HS-27A (cell line): ENCODE data around the gene IQCE.

Source experiments
- DNase-seq: peaks from one replicate; pipeline ENCODE4 v3.0.0-alpha.2; 2012; ENCODE audit warnings: low read depth, missing footprints

Gene IQCE

GRCh38 chr7:2663121-2663886 lies 104.5 kb downstream of the IQCE start:
- no peak for DNase-seq

- DNase-seq = no peak
Measured at GRCh38 chr7:2663960-2664359, 105.2 kb downstream of the IQCE start.
